ENCODE data around the gene LRIG1. TPM values are rescaled to one million over a fixed set of nuclear protein-coding genes. Genes with fewer than 3 reads are reported as not detected.

LRIG1 gene, protein sequence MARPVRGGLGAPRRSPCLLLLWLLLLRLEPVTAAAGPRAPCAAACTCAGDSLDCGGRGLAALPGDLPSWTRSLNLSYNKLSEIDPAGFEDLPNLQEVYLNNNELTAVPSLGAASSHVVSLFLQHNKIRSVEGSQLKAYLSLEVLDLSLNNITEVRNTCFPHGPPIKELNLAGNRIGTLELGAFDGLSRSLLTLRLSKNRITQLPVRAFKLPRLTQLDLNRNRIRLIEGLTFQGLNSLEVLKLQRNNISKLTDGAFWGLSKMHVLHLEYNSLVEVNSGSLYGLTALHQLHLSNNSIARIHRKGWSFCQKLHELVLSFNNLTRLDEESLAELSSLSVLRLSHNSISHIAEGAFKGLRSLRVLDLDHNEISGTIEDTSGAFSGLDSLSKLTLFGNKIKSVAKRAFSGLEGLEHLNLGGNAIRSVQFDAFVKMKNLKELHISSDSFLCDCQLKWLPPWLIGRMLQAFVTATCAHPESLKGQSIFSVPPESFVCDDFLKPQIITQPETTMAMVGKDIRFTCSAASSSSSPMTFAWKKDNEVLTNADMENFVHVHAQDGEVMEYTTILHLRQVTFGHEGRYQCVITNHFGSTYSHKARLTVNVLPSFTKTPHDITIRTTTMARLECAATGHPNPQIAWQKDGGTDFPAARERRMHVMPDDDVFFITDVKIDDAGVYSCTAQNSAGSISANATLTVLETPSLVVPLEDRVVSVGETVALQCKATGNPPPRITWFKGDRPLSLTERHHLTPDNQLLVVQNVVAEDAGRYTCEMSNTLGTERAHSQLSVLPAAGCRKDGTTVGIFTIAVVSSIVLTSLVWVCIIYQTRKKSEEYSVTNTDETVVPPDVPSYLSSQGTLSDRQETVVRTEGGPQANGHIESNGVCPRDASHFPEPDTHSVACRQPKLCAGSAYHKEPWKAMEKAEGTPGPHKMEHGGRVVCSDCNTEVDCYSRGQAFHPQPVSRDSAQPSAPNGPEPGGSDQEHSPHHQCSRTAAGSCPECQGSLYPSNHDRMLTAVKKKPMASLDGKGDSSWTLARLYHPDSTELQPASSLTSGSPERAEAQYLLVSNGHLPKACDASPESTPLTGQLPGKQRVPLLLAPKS
- total RNA-seq = 104 TPM
- long read RNA-seq, full-length matches to known transcripts = 48 of 215 reads
- long read RNA-seq, partial matches to known transcripts = 159 of 215 reads
- long read RNA-seq, other reads (novel, unspliced or antisense) = 8 of 215 reads

DNA sequence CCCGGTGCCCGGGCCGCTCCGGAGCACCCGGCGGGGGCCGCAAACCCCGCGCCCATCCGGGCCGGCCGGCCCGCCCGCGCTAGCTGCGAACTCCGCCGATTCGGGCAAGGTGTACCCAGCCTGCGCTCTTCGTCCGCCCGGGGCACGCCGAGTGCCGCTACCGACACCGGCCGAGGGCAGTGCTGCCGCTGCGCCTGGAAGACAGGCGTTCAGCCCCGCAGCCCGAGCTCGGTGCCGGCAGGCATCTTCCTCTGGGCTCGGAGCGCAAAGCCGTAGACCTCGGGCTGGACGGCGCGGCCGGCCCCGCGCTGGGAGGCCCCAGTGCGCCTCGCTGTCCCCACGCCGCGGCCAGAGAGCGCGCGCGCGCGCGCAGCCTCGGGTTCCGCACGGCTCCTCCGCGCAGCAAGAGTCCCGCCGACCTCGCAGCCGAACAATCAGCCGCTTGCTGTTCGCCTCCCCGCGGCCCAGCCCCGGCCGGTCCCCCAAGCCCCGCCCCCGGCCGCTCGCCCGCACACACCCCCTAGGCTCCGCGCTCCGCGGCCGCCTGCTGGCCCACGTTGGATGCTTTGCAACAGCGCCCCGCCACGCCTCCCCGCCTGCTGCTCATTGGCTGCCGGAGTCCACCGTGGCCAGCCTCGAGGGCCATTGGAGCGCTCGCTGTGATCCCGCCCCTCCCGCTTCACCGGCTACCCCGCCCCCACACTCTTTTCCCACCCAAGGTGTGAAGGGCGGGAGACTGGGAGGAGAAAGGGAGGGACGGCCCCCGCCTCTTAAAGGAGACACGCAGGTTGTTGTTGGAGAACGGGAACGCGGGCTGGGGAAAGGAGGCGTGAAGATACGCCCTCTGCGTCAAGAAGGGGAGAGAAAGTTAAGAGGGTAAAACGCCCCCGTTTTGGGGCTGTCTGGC is at the start of gene LRIG1:
Gene LRIG1, minus strand, starts transcription at position 447 of the 907 bp plus-strand sequence. CDS start 615 bp downstream, outside the sequence.
- intact Hi-C loops (cut with micrococcal nuclease) = no loop called here
- DNase-seq (peak; percentile 100), ATAC-seq (peak; percentile 95)

- intact Hi-C loops (cut with micrococcal nuclease) = no loop called here
- ATAC-seq (no peak), DNase-seq (no peak)
Measured at GRCh38 chr3:66544619-66545429, 44.0 kb upstream of the LRIG1 start.

GRCh38 chr3:66542153-66542552 is 41.3 kb upstream of the LRIG1 start:
- ATAC-seq (no peak), DNase-seq (no peak)
- intact Hi-C loops (cut with micrococcal nuclease) = no loop called here

DNA sequence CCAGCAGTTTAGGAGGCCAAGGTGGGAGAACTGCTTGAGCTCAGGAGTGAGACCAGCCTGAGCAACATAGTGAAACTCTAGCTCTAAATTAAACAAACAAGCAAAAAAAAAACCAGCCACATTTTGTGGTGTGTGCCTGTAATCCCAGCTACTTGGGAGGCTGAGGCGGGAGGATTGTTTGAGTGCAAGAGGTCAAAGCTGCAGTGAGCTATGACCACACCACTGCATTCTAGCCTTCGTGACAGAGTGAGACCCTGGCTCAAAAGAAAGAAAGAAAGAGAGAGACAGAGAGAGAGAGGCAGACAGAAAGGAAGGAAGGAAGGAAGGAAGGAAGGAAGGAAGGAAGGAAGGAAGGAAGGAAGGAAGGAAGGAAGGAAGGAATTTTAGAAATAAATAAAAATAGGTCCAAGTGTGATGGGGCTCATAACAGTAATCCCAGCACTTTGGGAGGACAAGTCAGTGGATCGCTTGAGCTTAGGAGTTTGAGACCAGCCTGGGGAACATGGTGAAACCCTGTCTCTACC is 38.7 kb upstream of the LRIG1 start:
- DNase-seq = no peak
- ATAC-seq = no peak
- intact Hi-C loops (cut with micrococcal nuclease) = no loop called here

GRCh38 chr3:66538390-66538789 is 37.6 kb upstream of the LRIG1 start:
- ATAC-seq (no peak), DNase-seq (no peak)
- intact Hi-C loops (cut with micrococcal nuclease) = no loop called here

DNA sequence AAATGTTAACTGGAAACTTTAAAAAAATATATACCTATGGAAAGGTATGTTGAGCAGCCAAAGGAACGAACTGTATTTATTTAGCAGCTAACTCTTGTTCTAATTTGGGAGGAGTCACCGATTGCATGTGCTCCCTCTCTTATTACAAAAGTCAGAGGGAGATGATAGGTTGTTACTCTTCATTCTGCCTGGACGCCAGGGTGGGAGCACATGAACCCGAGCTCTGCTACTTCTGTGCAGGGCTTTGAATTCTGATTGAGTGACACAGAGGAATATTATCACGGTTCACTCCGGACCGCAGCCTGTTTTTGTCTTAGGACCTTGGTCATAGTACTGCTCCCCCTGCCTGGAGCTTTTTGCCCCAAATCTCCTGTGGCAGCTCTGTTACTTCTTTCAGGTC is 36.9 kb upstream of the LRIG1 start:
- ATAC-seq (no peak), DNase-seq (no peak)
- intact Hi-C loops (cut with micrococcal nuclease) = no loop called here

DNA sequence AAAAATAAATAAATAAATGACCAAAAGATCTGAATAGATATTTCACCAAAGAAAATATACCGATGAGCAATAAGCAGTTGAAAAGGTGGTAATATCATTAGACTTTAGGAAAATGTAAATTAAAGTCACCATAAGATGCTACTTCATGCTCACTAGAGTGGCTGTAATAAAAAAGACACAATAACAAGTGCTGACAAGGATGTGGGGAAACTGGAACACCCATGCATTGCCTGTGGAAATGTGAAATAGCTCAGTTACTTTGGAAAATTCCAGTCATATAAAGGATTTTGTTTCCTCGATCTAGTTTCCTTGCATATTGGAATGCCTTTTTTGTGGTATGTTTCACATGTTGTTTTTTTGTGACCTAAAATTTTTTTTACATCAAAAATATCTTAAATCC is 36.0 kb upstream of the LRIG1 start:
- DNase-seq (no peak), ATAC-seq (no peak)
- intact Hi-C loops (cut with micrococcal nuclease) = no loop called here

DNA sequence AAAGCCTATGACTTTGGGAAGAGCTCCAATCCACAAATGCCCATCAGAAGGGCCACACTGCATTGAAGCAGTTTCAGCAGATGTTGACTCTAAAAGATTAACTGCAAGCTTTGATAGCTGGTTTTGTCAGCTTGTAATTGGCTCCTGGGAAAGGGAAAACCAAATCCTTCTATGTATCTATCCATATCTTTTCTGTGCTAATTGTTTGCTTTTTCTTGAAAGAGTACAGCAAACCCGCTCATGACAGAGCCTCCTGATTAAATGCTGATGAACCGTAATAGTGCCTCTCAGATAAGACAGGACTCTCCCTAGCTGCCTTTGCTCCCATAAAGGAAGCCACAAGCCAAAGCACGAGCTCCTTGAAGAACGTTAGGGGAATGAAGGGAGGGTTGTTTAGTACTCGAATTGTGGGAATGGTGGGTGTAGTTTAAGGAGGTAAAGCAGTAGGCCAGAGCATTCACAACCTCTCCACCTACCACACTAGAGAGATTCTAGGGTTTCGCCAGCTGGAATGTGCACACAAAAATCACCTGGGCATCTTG is 33.6 kb upstream of the LRIG1 start:
- DNase-seq (no peak), ATAC-seq (no peak)
- intact Hi-C loops (cut with micrococcal nuclease) = no loop called here

GRCh38 chr3:66532613-66533012 is 31.8 kb upstream of the LRIG1 start:
- no peak for ATAC-seq
- intact Hi-C loops (cut with micrococcal nuclease) = no loop called here
- no peak for DNase-seq

DNA sequence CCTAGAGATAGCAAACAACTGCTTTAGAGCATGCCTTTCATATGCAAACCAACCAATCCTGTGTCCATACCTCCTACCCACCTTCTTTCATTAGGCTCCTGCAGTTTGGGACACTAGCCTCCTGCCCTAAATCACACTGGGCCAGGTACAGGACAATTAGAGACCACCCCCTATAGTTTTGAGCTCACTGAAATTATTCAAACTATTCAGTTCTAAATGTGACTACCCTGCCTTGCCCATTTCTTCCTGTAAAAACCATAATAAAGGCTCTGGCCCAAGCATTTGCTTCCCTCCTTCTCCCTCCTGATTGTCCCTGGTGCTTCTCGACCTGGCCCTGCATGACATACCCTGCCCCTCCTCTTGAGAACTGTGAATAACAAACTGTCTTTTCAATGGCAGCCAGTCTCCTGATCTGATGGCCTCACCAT is 31.4 kb upstream of the LRIG1 start:
- no peak for ATAC-seq

DNA sequence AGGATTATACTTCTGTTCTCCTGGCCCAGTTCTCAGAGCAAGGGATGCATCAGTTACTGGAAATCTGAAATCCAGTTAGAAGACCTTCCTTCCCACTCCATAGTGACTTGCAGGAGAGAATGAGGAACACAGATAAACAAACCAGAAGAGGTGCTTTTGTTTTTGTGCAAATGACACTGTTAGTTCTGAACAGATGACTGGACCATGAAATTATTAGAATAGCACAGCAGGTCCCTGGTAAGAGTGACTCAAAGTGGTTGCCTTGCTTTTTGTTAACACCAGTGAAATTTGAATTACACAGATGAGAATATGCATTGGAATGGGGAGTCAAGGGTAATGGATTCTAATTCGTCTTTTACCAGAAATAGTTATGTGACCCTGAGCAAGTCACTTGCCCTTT is 30.4 kb upstream of the LRIG1 start:
- DNase-seq (no peak), ATAC-seq (no peak)
- intact Hi-C loops (cut with micrococcal nuclease) = no loop called here

More for the DNA sequence above, 31.4 kb upstream of the LRIG1 start:
- DNase-seq = no peak
- intact Hi-C loops (cut with micrococcal nuclease) = no loop called here

GRCh38 chr3:66527246-66527645 is 26.4 kb upstream of the LRIG1 start:
- no peak for ATAC-seq
- intact Hi-C loops (cut with micrococcal nuclease) = no loop called here
- no peak for DNase-seq

DNA sequence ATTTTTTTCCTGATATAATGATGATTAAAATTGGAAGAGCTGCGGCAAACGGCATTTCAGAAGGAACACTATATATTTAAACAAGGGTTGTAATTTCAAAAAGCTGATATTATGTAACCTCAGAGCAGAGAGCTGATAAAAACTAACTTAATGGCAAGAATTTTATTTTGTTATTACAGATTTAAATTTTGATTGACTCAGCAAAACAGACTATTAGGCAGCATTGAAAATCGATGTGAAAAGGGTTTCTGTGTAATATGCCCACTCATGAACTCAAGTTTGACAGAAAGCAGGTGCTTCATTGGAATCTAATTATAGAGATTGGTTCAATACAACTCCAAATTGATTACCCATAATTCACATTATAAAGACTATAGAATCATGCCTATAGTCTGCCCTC is 24.9 kb upstream of the LRIG1 start:
- intact Hi-C loops (cut with micrococcal nuclease) = no loop called here
- no peak for ATAC-seq
- DNase-seq = no peak

DNA sequence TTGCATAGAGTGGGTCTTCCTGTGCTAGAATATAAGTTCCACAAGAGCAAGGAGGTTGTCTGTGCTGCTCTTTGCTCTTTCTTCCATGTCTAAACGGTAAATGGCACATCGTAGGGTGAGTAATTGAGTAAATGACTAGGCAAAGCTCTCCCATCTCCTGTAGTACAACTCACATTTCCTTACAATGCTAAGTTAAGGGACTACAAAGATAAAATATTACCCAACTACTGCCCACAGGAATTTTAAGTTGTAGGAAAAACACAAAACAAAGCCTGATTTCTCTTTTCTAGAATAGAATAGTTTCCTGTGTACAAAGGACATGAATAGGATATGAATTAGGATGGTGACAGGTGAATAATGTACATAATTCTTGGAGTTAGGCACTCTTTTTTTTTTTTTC is 19.9 kb upstream of the LRIG1 start:
- intact Hi-C loops (cut with micrococcal nuclease) = no loop called here
- ATAC-seq = no peak
- DNase-seq = no peak

DNA sequence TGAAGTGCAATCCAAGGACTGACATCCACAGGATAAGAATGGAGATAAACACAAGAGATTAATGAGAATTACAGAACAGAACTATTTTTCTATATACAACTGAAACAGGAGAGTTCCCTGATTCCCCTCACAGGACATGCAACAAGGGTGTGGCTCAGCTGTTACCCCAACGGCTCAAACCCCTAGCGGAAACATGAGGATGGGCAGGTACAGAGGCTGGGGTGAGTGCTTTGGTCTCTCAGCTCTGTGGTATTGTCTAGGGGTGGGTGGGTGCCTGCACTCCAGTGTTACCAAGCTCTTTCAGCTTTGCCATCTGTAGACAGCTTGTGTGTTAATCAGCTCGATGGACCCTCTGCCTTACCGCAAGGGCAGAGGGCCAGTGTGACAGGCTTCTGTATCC is 17.8 kb upstream of the LRIG1 start:
- intact Hi-C loops (cut with micrococcal nuclease) = no loop called here
- no peak for DNase-seq
- no peak for ATAC-seq

DNA sequence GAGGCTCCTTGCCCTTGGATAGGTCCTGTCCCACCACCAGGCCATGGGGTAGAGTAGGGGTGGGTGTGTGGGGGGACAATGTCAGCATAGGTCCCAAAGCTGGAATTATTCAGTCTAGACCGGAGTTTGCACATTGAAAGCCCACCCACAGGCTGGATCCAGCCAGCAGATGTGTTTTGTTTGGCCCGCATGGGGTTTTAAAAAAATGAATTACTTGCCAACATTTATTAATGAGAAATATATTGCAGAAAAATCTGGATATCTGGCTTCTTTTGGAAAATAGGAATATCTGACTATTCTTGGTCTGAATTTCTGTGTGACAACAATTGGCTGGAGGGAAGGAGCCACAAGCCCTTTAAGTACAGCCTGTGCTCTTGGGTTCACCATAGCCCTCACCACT is 17.3 kb upstream of the LRIG1 start:
- DNase-seq (no peak), ATAC-seq (no peak)
- intact Hi-C loops (cut with micrococcal nuclease) = no loop called here

- ATAC-seq = no peak
- intact Hi-C loops (cut with micrococcal nuclease) = no loop called here
- no peak for DNase-seq
Measured at GRCh38 chr3:66517241-66517640, 16.4 kb upstream of the LRIG1 start.
